Loucy (cell line): ENCODE results near the gene CAMTA2.

Experiments
- CTCF ChIP-seq: fragments of 200-600 bp; sonication (generic); conservative IDR thresholded peaks from 2 replicates; pipeline ENCODE4 v1.5.1; 2014; ENCODE audit warnings: mild to moderate bottlenecking, antibody characterized with exemption, low read length
- EZH2phosphoT487 ChIP-seq: fragments of 200-600 bp; IDR thresholded peaks from 2 replicates; pipeline ENCODE4 v1.6.1; 2018; ENCODE audit warnings: antibody characterized with exemption, mild to moderate bottlenecking, moderate library complexity, borderline replicate concordance

- no peak for TF ChIP-seq CTCF
- no peak for TF ChIP-seq EZH2phosphoT487
These were observed 18.4 kb downstream of the CAMTA2 start for GRCh38 chr17:4969047-4969550.
